ENCODE results near the gene FKBP5. TPM values are rescaled to one million over a fixed set of nuclear protein-coding genes. Genes with fewer than 3 reads are reported as not detected.
"Not testable (repeated sequence)": the region's sequence is repeated elsewhere in the genome, so short reads cannot be mapped to it uniquely, and the experiment has no call there.

Gene FKBP5
- total RNA-seq, 2 donors from 2014 or later = 83.1 to 193 TPM

DNA sequence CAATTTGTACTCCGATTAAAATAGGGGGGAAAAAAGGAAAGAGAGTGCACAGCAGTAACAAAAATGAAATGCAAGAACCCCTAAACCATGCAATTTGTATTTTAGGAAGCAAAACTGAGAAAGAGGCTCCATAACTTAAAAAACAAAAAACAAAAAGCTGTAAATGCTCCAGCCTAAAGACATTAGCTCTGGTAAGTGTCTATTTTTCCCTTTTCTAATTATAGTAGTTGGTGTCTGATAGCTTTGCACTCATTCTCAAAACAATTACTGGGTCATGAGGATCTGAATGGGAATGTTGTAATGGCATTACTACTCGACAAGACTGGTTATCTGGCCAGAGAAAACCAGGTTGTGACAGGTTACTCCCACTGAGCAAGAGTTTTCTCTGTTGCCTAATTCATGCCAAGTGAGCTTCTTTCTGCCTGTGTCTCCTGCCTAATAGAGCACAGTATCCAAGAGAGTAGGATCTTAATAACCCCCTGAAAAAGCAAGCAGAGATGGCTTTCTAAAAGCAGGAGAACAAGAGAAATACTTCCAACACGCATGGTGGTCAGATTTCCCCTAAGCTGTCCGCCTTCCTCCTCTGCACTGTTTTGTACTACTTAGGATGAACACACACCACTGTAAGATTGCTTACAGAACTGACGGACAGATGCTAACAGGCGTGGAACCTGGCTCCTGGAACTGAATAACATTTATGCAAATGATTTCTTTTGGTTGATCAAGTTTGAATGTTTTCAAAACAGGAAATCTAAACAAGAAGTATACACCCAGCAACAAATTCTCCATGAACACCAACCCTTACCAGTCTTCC is 86.4 kb downstream of the FKBP5 start:
- intact Hi-C loops (cut with DNase I) = loop anchor here in 1 of 2 donors (5.0 kb wide), 1 partner anchor 130 kb away; no protein-coding TSS in a partner anchor
- DNase-seq (ENCODE audit: low spot score) = no peak

- intact Hi-C loops (cut with DNase I) = loop anchor here in 1 of 2 donors (5.0 kb wide), 1 partner anchor 131 kb away; no protein-coding TSS in a partner anchor
Observed at GRCh38 chr6:35601331-35602132, 87.2 kb downstream of the FKBP5 start.

GRCh38 chr6:35600659-35601125 is 88.0 kb downstream of the FKBP5 start:
- DNase-seq (ENCODE audit: low spot score) = no peak
- intact Hi-C loops (cut with DNase I) = loop anchor here in 1 of 2 donors (5.0 kb wide), 1 partner anchor 132 kb away; no protein-coding TSS in a partner anchor

More at GRCh38 chr6:35601331-35602132, 87.2 kb downstream of the FKBP5 start:
- DNase-seq (ENCODE audit: low spot score) = no peak

DNA sequence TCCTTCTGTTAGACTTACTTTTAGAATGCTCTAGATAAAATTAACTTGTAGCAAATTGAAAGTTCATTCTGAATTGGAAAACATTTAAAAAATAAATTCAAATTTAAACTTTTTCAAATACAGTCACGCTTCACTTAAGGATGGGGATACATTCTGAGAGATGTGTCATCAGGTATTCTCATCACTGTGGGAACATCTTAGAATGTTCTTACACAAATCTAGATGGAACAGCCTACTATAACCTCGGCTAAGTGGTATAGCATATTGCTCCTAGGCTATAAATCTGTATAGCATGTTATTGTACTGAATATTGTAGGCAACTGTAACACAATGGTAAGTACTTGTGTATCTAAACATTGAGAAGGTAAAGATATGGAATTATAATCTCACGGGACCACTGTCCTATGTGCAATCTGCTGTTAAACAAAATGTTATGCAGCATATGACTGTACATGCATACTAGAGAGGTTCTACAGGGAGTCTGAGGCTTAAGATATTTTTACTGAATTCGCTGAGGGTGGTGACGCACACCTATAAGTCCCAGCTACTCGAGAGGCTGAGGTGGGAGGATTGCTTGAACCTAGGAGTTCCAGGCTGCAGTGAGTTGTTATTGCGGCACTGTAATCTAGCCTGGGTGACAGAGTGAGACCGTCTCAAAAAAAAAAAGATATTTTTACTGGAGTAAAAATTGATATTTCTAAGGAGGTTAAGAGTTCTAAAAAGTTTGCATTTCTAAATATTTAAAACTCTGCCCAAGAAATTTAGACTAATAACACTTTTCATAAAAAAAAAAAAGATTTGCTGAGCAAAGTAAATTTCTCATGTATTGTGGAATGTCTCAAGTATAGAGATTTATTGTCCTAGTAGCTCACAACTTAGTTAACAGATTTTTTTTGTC is 88.7 kb downstream of the FKBP5 start:
- intact Hi-C loops (cut with DNase I) = loop anchor here in 1 of 2 donors (5.0 kb wide), 1 partner anchor 132 kb away; no protein-coding TSS in a partner anchor

GRCh38 chr6:35598621-35599020 is 90.1 kb downstream of the FKBP5 start:
- intact Hi-C loops (cut with DNase I); DNase-seq (ENCODE audit: low spot score): not testable (repeated sequence)

More for the DNA sequence above, 88.7 kb downstream of the FKBP5 start:
- DNase-seq (ENCODE audit: low spot score) = no peak

DNA sequence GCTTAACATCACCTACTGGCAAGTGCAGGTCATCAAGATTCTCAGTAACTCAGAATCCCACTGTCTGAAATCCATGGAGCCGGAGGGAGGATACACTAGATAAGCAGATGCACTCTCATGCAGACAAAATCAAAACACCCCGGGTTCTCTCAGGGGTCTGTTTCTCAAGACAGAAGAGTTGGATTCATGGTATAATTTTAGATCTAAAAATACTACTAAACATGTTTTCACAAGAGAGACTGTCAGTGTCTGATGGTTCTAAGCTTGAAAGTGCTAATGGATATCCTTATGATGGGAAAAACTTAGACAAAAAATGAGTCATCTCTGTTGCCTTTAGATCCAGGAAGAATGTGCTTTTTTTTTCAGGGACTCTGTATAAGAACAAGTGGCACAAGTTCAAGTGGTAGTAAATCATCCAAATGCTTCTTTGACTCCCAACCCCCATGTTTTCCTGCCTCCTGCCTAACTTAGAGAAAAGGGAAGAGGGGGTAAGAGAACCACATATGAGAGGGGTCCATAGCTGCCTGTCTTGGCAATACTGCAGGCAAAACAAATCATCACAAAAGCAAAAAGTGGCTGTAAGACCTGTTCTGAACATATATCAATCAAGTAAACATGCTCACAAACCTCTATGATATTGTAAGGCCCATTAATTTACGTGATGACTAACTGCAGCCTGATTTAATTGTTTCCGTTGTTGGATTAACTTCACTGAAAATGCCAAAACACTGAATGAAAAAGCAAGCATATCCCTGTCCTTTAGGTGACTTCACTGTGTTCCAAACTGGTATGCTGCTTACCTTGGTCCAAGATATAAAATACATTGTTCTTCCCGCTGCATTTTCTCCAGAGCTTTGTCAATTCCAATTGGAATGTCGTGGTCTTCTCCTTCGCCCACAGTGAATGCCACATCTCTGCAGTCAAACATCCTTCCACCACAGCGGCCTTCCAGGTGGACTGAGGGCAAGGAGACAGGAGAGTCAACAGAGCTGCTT is 92.0 kb downstream of the FKBP5 start:
- no peak for DNase-seq (ENCODE audit: low spot score)
- intact Hi-C loops (cut with DNase I) = no loop called here

- intact Hi-C loops (cut with DNase I) = no loop called here
- DNase-seq (ENCODE audit: low spot score) = no peak
Observed at GRCh38 chr6:35594503-35595186, 94.1 kb downstream of the FKBP5 start.

- intact Hi-C loops (cut with DNase I) = no loop called here
- no peak for DNase-seq (ENCODE audit: low spot score)
Observed at GRCh38 chr6:35592178-35592577, 96.5 kb downstream of the FKBP5 start.

- intact Hi-C loops (cut with DNase I) = no loop called here
- no peak for DNase-seq (ENCODE audit: low spot score)
Observed at GRCh38 chr6:35590622-35591066, 98.1 kb downstream of the FKBP5 start.

- intact Hi-C loops (cut with DNase I) = loop anchor here in 1 of 2 donors (5.0 to 10.0 kb wide), 2 partner anchors 32 to 95 kb away; partner anchors contain the start of gene FKBP5
- DNase-seq (ENCODE audit: low spot score) = no peak
Observed at GRCh38 chr6:35589904-35590303, 98.8 kb downstream of the FKBP5 start.

- intact Hi-C loops (cut with DNase I) = loop anchor here in 1 of 2 donors (5.0 to 10.0 kb wide), 2 partner anchors 33 to 96 kb away; partner anchors contain the start of gene FKBP5
- no peak for DNase-seq (ENCODE audit: low spot score)
Observed at GRCh38 chr6:35589201-35589739, 99.4 kb downstream of the FKBP5 start.

- intact Hi-C loops (cut with DNase I) = loop anchor here in 1 of 2 donors (5.0 to 10.0 kb wide), 2 partner anchors 35 to 98 kb away; partner anchors contain the start of gene FKBP5
- DNase-seq (ENCODE audit: low spot score) = no peak
Observed at GRCh38 chr6:35587167-35587566, 101.5 kb downstream of the FKBP5 start.

DNA sequence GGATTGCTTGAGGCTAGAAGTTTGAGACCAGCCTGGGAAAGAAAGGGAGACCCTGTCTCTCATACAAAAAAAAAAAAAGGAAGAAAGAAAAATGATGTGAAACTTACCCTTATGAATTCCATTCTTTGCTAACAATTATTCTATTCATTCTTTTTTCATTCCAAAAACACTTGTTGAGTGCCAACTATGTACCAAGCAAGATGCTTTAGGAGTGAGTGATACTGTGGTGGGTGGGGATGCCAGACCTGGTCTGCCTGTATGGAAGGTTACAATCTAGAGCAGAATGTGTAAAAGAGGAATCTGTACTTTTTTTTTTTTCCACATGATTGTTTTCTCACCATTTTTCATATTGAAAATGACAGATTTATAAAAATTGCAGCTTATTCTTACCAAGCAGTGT is 102.2 kb downstream of the FKBP5 start:
- DNase-seq (ENCODE audit: low spot score) = no peak
- intact Hi-C loops (cut with DNase I) = loop anchor here in 1 of 2 donors (5.0 to 10.0 kb wide), 2 partner anchors 36 to 98 kb away; partner anchors contain the start of gene FKBP5

- DNase-seq (ENCODE audit: low spot score) = no peak
- intact Hi-C loops (cut with DNase I) = loop anchor here in 1 of 2 donors (2.0 to 10.0 kb wide), 3 partner anchors 37 to 151 kb away; partner anchors contain the start of genes ARMC12 and FKBP5
Observed at GRCh38 chr6:35585658-35586057, 103.1 kb downstream of the FKBP5 start.

DNA sequence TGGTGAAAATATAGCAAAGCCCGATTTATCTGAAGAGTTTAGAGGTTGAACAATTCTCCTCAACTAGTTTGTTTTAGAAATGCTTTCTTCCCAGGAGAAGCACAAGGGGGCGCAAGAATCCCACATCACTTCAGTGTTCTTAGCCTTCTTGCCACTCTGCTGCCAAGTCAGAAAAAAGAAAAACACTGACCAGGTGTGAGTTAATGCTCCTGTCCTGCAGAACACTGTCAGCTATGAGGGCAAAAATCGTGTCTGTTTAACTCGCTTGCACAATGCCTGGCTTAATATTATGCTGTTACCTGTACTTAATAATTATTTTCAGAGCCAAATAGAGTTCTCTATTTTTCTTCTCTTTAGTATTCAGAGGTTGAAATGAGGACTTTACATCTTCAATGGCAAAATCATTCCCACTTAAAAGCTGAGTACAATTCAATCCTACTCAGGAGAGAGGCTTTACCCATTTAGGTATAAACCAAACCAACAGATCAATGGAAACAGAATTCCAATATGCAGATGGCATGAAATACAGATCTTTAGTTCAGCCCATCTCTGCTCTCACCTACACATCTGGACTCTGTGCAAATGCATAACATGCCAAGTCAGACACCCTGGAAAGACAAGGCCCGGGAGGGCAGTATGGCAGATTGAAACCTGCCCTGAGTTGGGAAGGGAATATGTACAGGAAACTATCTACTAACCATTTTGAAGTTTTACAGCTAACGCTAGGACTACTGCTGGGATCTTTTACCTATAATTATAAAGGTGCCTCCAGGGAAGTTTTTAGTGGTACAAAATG is 104.6 kb downstream of the FKBP5 start:
- intact Hi-C loops (cut with DNase I) = loop anchor here (1.0 to 10.0 kb wide), 4 partner anchors 62 to 153 kb away; partner anchors contain the start of genes ARMC12 (in 2 of the 2) and FKBP5 (in 1 of the 2)
- no peak for DNase-seq (ENCODE audit: low spot score)
